Measurements from ENCODE around the gene SND1.

Gene SND1

GRCh38 chr7:127993317-127993716 is 341.3 kb downstream of the SND1 start:
- Histone ChIP-seq H3K27ac (ENCODE audit: low read depth, low read length) (no peak overlapping the region), H3K9me3 (ENCODE audit: low read length) (no peaks in the 10 kb centered on the region), H3K4me3 (ENCODE audit: low read depth in 1 of 2, low read length in 2 of 2) (no peak overlapping the region), H3K9ac (ENCODE audit: low read length) (no peak overlapping the region), H3K36me3 (ENCODE audit: insufficient read depth, low read length) (no peaks in the 10 kb centered on the region), H3K27me3 (ENCODE audit: control insufficient read depth in 1 of 2, insufficient read depth in 2 of 2, low read length in 2 of 2) (no peaks in the 10 kb centered on the region), H3K4me1 (ENCODE audit: insufficient read depth, low read length) (peaks cover 21% of the 10 kb centered on the region)

GRCh38 chr7:127993987-127994386 is 342.0 kb downstream of the SND1 start:
- no peaks in the 10 kb centered on the region for H3K27me3 ChIP-seq (ENCODE audit: control insufficient read depth in 1 of 2, insufficient read depth in 2 of 2, low read length in 2 of 2)
- H3K27ac ChIP-seq (ENCODE audit: low read depth, low read length) = no peak overlapping the region
- no peaks in the 10 kb centered on the region for H3K36me3 ChIP-seq (ENCODE audit: insufficient read depth, low read length)
- no peak overlapping the region for H3K4me3 ChIP-seq (ENCODE audit: low read depth in 1 of 2, low read length in 2 of 2)
- H3K9ac ChIP-seq (ENCODE audit: low read length) = no peak overlapping the region
- peaks cover 14% of the 10 kb centered on the region for H3K4me1 ChIP-seq (ENCODE audit: insufficient read depth, low read length)
- H3K9me3 ChIP-seq (ENCODE audit: low read length) = no peaks in the 10 kb centered on the region

GRCh38 chr7:127995156-127995880 is 343.3 kb downstream of the SND1 start:
- H3K36me3 ChIP-seq (ENCODE audit: insufficient read depth, low read length) = no peaks in the 10 kb centered on the region
- H3K27me3 ChIP-seq (ENCODE audit: control insufficient read depth in 1 of 2, insufficient read depth in 2 of 2, low read length in 2 of 2) = no peaks in the 10 kb centered on the region
- H3K27ac ChIP-seq (ENCODE audit: low read depth, low read length) = peak overlapping the region; percentile 42
- no peak overlapping the region for H3K4me3 ChIP-seq (ENCODE audit: low read depth in 1 of 2, low read length in 2 of 2)
- no peaks in the 10 kb centered on the region for H3K9me3 ChIP-seq (ENCODE audit: low read length)
- peaks cover 14% of the 10 kb centered on the region for H3K4me1 ChIP-seq (ENCODE audit: insufficient read depth, low read length)
- no peak overlapping the region for H3K9ac ChIP-seq (ENCODE audit: low read length)

- Histone ChIP-seq H3K4me1 (ENCODE audit: insufficient read depth, low read length) (peaks cover 14% of the 10 kb centered on the region), H3K9ac (ENCODE audit: low read length) (no peak overlapping the region), H3K27me3 (ENCODE audit: control insufficient read depth in 1 of 2, insufficient read depth in 2 of 2, low read length in 2 of 2) (no peaks in the 10 kb centered on the region), H3K27ac (ENCODE audit: low read depth, low read length) (peak overlapping the region; percentile 42), H3K4me3 (ENCODE audit: low read depth in 1 of 2, low read length in 2 of 2) (no peak overlapping the region), H3K9me3 (ENCODE audit: low read length) (no peaks in the 10 kb centered on the region), H3K36me3 (ENCODE audit: insufficient read depth, low read length) (no peaks in the 10 kb centered on the region)
Observed at GRCh38 chr7:127995881-127996215, 343.9 kb downstream of the SND1 start.

- Histone ChIP-seq H3K4me1 (ENCODE audit: insufficient read depth, low read length) (peaks cover 14% of the 10 kb centered on the region), H3K27ac (ENCODE audit: low read depth, low read length) (peak overlapping the region; percentile 42), H3K27me3 (ENCODE audit: control insufficient read depth in 1 of 2, insufficient read depth in 2 of 2, low read length in 2 of 2) (no peaks in the 10 kb centered on the region)
Observed at GRCh38 chr7:127996253-127997071, 344.5 kb downstream of the SND1 start.

GRCh38 chr7:127997226-127997922 is 345.4 kb downstream of the SND1 start:
- H3K9ac ChIP-seq (ENCODE audit: low read length) = no peak overlapping the region
- H3K27ac ChIP-seq (ENCODE audit: low read depth, low read length) = no peak overlapping the region
- peaks cover 14% of the 10 kb centered on the region for H3K4me1 ChIP-seq (ENCODE audit: insufficient read depth, low read length)
- H3K27me3 ChIP-seq (ENCODE audit: control insufficient read depth in 1 of 2, insufficient read depth in 2 of 2, low read length in 2 of 2) = no peaks in the 10 kb centered on the region
- H3K9me3 ChIP-seq (ENCODE audit: low read length) = no peaks in the 10 kb centered on the region
- no peaks in the 10 kb centered on the region for H3K36me3 ChIP-seq (ENCODE audit: insufficient read depth, low read length)
- no peak overlapping the region for H3K4me3 ChIP-seq (ENCODE audit: low read depth in 1 of 2, low read length in 2 of 2)

More at GRCh38 chr7:127996253-127997071, 344.5 kb downstream of the SND1 start:
- H3K9me3 ChIP-seq (ENCODE audit: low read length) = no peaks in the 10 kb centered on the region
- no peak overlapping the region for H3K4me3 ChIP-seq (ENCODE audit: low read depth in 1 of 2, low read length in 2 of 2)
- no peak overlapping the region for H3K9ac ChIP-seq (ENCODE audit: low read length)
- H3K36me3 ChIP-seq (ENCODE audit: insufficient read depth, low read length) = no peaks in the 10 kb centered on the region

GRCh38 chr7:127998671-127999070 is 346.7 kb downstream of the SND1 start:
- H3K9ac ChIP-seq (ENCODE audit: low read length) = no peak overlapping the region
- H3K4me1 ChIP-seq (ENCODE audit: insufficient read depth, low read length) = peaks cover 14% of the 10 kb centered on the region
- no peak overlapping the region for H3K4me3 ChIP-seq (ENCODE audit: low read depth in 1 of 2, low read length in 2 of 2)
- no peak overlapping the region for H3K27ac ChIP-seq (ENCODE audit: low read depth, low read length)
- no peaks in the 10 kb centered on the region for H3K27me3 ChIP-seq (ENCODE audit: control insufficient read depth in 1 of 2, insufficient read depth in 2 of 2, low read length in 2 of 2)
- no peaks in the 10 kb centered on the region for H3K9me3 ChIP-seq (ENCODE audit: low read length)
- H3K36me3 ChIP-seq (ENCODE audit: insufficient read depth, low read length) = no peaks in the 10 kb centered on the region

GRCh38 chr7:128000048-128000447 is 348.1 kb downstream of the SND1 start:
- Histone ChIP-seq H3K4me1 (ENCODE audit: insufficient read depth, low read length) (peaks cover 14% of the 10 kb centered on the region), H3K9me3 (ENCODE audit: low read length) (no peaks in the 10 kb centered on the region), H3K4me3 (ENCODE audit: low read depth in 1 of 2, low read length in 2 of 2) (no peak overlapping the region), H3K27ac (ENCODE audit: low read depth, low read length) (no peak overlapping the region), H3K36me3 (ENCODE audit: insufficient read depth, low read length) (no peaks in the 10 kb centered on the region), H3K27me3 (ENCODE audit: control insufficient read depth in 1 of 2, insufficient read depth in 2 of 2, low read length in 2 of 2) (no peaks in the 10 kb centered on the region), H3K9ac (ENCODE audit: low read length) (no peak overlapping the region)

GRCh38 chr7:128000854-128001265 is 348.9 kb downstream of the SND1 start:
- H3K4me1 ChIP-seq (ENCODE audit: insufficient read depth, low read length) = peaks cover 5% of the 10 kb centered on the region

GRCh38 chr7:128003167-128003566 is 351.2 kb downstream of the SND1 start:
- Histone ChIP-seq H3K27me3 (ENCODE audit: control insufficient read depth in 1 of 2, insufficient read depth in 2 of 2, low read length in 2 of 2) (no peaks in the 10 kb centered on the region), H3K27ac (ENCODE audit: low read depth, low read length) (no peak overlapping the region), H3K9me3 (ENCODE audit: low read length) (no peaks in the 10 kb centered on the region), H3K9ac (ENCODE audit: low read length) (no peak overlapping the region), H3K4me3 (ENCODE audit: low read depth in 1 of 2, low read length in 2 of 2) (no peak overlapping the region), H3K4me1 (ENCODE audit: insufficient read depth, low read length) (no peaks in the 10 kb centered on the region), H3K36me3 (ENCODE audit: insufficient read depth, low read length) (no peaks in the 10 kb centered on the region)

More at GRCh38 chr7:128000854-128001265, 348.9 kb downstream of the SND1 start:
- H3K9me3 ChIP-seq (ENCODE audit: low read length) = no peaks in the 10 kb centered on the region
- H3K4me3 ChIP-seq (ENCODE audit: low read depth in 1 of 2, low read length in 2 of 2) = no peak overlapping the region
- no peak overlapping the region for H3K9ac ChIP-seq (ENCODE audit: low read length)
- no peaks in the 10 kb centered on the region for H3K36me3 ChIP-seq (ENCODE audit: insufficient read depth, low read length)
- no peaks in the 10 kb centered on the region for H3K27me3 ChIP-seq (ENCODE audit: control insufficient read depth in 1 of 2, insufficient read depth in 2 of 2, low read length in 2 of 2)
- H3K27ac ChIP-seq (ENCODE audit: low read depth, low read length) = no peak overlapping the region

GRCh38 chr7:128003787-128004186 is 351.8 kb downstream of the SND1 start:
- no peak overlapping the region for H3K4me3 ChIP-seq (ENCODE audit: low read depth in 1 of 2, low read length in 2 of 2)
- no peaks in the 10 kb centered on the region for H3K4me1 ChIP-seq (ENCODE audit: insufficient read depth, low read length)
- H3K9me3 ChIP-seq (ENCODE audit: low read length) = no peaks in the 10 kb centered on the region
- H3K9ac ChIP-seq (ENCODE audit: low read length) = no peak overlapping the region
- no peaks in the 10 kb centered on the region for H3K27me3 ChIP-seq (ENCODE audit: control insufficient read depth in 1 of 2, insufficient read depth in 2 of 2, low read length in 2 of 2)
- no peaks in the 10 kb centered on the region for H3K36me3 ChIP-seq (ENCODE audit: insufficient read depth, low read length)
- no peak overlapping the region for H3K27ac ChIP-seq (ENCODE audit: low read depth, low read length)

All from muscle layer of colon (tissue), 2 donors.